Mesodermal cell (in vitro differentiated cells): ENCODE measurements around the gene FARSB. TPM values are rescaled to one million over a fixed set of nuclear protein-coding genes. Genes with fewer than 3 reads are reported as not detected.
"Not testable (repeated sequence)": the region's sequence is repeated elsewhere in the genome, so short reads cannot be mapped to it uniquely, and the experiment has no call there.

Source experiments
- H3K27ac ChIP-seq: 2 replicates; pipeline ENCODE4 v1.7.0; 2013; ENCODE audit warnings: mild to moderate bottlenecking, low read depth, low read length, moderate library complexity; ENCODE audit not compliant: severe bottlenecking
- H3K36me3 ChIP-seq: 2 replicates; pipeline ENCODE4 v1.7.1; 2013; ENCODE audit warnings: mild to moderate bottlenecking, low read length, moderate library complexity; ENCODE audit not compliant: control insufficient read depth, insufficient read depth
- H3K4me1 ChIP-seq: one replicate; pipeline ENCODE4 v1.7.1; 2013; ENCODE audit warnings: mild to moderate bottlenecking, low read length; ENCODE audit not compliant: insufficient read depth, control insufficient read depth, poor library complexity, severe bottlenecking
- H3K4me3 ChIP-seq: 2 replicates; pipeline ENCODE4 v1.7.0; 2013; ENCODE audit warnings: low read length, control low read depth, mild to moderate bottlenecking; ENCODE audit not compliant: insufficient read depth, poor library complexity, severe bottlenecking; ENCODE audit errors: extremely low read depth
- H3K9me3 ChIP-seq: 2 replicates; pipeline ENCODE4 v1.7.1; 2013; ENCODE audit warnings: mild to moderate bottlenecking, low read length, moderate library complexity; ENCODE audit not compliant: control insufficient read depth
- WGBS, 2 experiments: methylation state at CpG; one replicate each; pipeline ENCODE4 v1.1.5; 2013; ENCODE audit warnings: missing lambda C conversion rate in 2 of 2; ENCODE audit not compliant: insufficient coverage in 2 of 2; 5-methylcytosine and 5-hydroxymethylcytosine counted together
- polyA plus RNA-seq, 2 experiments: library from polyadenylated mRNA; stranded (reverse); fragments of 50-300 nt; gene quantifications; one replicate each; pipeline ENCODE4 v1.2.3, GENCODE V29; 2013

FARSB gene
- 26.3 TPM for polyA plus RNA-seq (2013, experiment 1 of 2)
- polyA plus RNA-seq (2013, experiment 2 of 2) = 28.2 TPM

DNA sequence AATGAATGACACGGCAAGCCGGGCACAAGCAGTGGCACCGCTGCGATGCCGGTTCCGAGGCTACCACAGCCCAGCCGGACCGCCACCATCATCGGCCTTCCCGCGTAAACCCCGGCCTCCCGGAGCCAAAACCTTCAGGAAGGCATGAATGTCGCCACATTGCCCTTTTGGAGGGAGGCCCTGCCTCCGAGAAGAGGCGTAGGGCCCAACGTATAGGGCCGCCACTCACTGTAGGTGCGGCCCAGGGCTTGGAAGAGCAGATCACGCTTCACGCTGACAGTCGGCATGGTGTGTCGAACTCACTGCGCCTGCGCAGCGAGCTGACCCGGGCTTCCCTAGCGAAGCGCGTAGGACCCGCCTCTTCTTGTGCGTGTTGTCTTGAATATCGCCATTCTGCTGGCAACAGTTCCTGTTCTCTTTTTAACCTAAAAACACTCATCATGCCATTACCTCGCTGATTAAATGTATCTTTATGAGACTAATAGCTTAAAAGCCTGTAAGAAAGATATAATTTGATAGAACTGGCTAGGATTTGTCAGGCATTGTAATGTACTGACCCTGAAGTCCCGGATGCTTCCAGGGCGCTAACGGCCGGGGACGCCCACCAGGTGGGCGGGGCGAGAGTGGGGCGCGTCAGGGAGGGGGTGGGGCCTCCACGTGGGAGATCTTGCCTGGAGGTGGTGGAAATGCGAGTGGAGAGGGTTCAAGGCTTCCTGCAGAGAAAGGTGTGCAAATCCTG, at the start of gene FARSB:
Gene FARSB (minus strand): TSS at position 306 of the 739 bp plus-strand sequence. CDS start 19 bp downstream, at position 287.
- H3K27ac ChIP-seq = peak within 1 kb of the TSS; percentile 99
- no peaks in the 10 kb centered on the region for H3K36me3 ChIP-seq
- peaks cover 4% of the 10 kb centered on the region for H3K4me1 ChIP-seq
- WGBS, 2 experiments = 0 to 1% methylated on average over 36 to 39 of the region's 45 CpGs
- H3K9me3 ChIP-seq = no peaks in the 10 kb centered on the region
- H3K4me3 ChIP-seq = peak within 1 kb of the TSS; percentile 99

DNA sequence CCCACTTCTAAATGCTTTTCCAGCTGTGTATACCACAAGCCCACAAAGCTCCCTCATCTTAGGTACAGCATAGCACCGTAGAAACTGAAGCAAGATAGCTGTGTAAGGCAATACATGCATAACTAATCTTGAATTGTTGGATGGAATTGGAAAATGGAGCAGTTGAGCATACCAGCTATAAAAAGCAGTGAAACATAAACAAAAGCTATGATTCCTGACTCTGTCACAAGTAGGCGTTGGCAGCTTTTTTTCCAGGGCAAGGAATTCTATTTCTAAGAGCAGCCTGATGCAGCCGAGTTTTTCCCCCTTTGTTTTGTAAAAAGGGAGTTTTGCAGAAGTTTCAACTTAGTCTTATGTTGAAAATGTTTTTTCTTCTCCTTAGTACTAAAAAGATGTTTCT, 48.0 kb upstream of the FARSB start:
- 90 to 94% methylated on average over 2 of the region's 3 CpGs for WGBS, 2 experiments
- no peaks in the 10 kb centered on the region for H3K36me3 ChIP-seq
- no peaks in the 10 kb centered on the region for H3K9me3 ChIP-seq
- no peak overlapping the region for H3K4me3 ChIP-seq
- H3K27ac ChIP-seq = no peak overlapping the region
- H3K4me1 ChIP-seq = peaks cover under 1% of the 10 kb centered on the region

DNA sequence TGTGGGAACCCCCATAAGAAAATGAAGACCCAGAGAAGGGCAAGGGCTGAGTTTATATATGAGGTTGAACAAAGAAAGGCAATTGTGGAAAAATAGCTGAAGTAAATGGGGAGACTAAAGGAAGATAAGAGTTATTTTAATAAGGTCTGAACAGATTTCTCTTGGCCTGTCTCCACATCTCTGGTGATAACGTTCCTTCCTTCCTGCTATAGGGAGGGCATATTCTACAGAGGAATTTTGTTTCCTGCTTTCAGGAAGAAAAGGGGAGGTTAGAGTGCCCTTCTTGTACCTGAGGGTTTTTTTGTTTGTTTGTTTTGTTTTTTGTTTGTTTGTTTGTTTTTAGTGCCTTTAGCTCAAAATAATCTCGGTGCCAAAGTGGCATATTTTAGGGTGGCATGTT, 47.2 kb upstream of the FARSB start:
- Histone ChIP-seq H3K27ac (no peak overlapping the region), H3K36me3 (no peaks in the 10 kb centered on the region), H3K4me1 (peaks cover 8% of the 10 kb centered on the region), H3K9me3 (no peaks in the 10 kb centered on the region), H3K4me3 (no peak overlapping the region)
- WGBS, 2 experiments = 80 to 100% methylated on average over 1 of the region's 2 CpGs

DNA sequence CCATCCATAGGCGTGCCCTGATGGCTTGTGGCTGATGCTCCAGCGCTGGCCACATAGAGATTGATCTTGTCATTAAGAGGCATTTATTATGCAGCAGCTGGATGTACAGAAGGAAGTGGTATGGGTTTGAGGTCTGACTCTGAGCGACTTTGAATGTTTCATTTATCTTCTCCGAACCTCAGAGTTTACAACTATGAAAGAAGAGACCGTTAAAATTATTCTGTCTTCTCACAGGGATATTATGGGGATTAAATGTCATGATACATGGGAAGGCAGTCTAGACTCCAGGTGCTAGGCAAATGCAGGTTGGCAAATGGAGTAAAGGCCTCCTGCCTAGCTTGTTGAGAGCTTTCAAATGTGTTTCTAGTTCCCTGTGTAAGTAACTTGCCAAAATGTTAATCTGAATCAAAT, 45.8 kb upstream of the FARSB start:
- no peaks in the 10 kb centered on the region for H3K36me3 ChIP-seq
- no peaks in the 10 kb centered on the region for H3K9me3 ChIP-seq
- WGBS, 2 experiments = 70 to 78% methylated on average over 3 to 5 of the region's 5 CpGs
- H3K4me1 ChIP-seq = peaks cover 8% of the 10 kb centered on the region
- H3K4me3 ChIP-seq = no peak overlapping the region
- no peak overlapping the region for H3K27ac ChIP-seq

DNA sequence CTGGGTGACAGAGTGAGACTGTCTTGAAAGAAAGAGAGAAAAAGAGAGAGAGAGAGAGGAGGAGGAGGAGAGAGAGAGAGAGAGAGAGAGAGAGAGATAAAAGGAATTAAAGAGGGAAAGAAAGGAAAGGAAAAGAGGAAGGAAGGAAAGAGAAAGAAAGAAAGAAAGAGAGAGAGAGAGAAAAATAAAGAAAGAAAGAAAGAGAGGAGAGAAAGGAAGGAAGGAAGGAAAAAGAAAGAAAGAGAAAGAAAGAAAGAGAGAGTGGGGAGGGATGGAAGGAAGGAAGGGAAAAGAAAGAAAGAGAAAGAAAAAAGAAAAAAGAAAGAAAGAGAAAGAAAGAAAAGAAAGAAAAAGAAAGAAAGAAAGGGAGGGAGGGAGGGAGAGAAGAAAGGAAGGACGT, 45.3 kb upstream of the FARSB start:
- Histone ChIP-seq H3K4me3 (no peak overlapping the region), H3K27ac (no peak overlapping the region), H3K36me3 (no peaks in the 10 kb centered on the region), H3K9me3 (no peaks in the 10 kb centered on the region), H3K4me1 (peaks cover 8% of the 10 kb centered on the region)
- 83 to 91% methylated on average over 1 of the region's 1 CpG for WGBS, 2 experiments

DNA sequence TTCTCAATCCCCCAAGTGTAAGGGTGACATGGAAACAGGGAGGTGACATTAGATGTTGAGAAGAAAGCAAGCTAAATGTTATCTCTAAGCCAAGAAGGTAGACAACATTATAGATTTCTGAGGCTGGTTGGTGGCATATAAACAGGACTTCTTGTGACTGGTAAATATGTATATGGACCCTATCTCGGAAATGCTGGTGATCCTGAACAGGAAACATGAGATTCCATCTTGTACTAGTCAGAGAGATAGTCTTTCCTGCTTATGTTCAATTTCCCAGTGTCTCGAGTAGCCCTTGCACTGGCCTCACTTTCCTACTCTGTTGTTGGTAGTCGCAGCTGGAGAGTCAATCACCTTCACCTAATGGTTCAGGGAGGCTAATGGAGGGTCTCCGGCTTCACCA, 42.4 kb upstream of the FARSB start:
- no peak overlapping the region for H3K27ac ChIP-seq
- H3K36me3 ChIP-seq = no peaks in the 10 kb centered on the region
- no peaks in the 10 kb centered on the region for H3K9me3 ChIP-seq
- peaks cover 8% of the 10 kb centered on the region for H3K4me1 ChIP-seq
- H3K4me3 ChIP-seq = no peak overlapping the region
- 85 to 86% methylated on average over 1 to 2 of the region's 4 CpGs for WGBS, 2 experiments

DNA sequence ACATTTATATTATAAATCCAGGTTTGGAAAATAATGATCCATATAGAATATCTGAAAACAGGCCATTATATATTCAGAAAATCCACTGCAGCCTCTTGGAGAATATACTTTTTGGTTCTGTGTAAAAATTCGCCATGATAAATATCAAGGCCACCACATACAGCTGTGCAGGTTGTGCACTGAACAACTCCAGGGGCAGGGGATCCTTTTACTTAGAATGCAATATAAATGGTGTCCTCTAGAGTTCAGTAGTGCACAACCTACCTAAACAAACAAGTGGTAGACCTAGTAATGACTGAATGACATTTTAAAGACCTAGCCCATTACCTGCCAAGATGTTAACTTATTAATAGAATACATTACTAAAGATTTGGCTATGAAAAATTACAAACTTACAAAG, 37.9 kb upstream of the FARSB start:
- peaks cover 7% of the 10 kb centered on the region for H3K4me1 ChIP-seq
- H3K9me3 ChIP-seq = no peaks in the 10 kb centered on the region
- WGBS, 2 experiments = no CpG with 5 or more reads among the region's 1 CpG
- no peak overlapping the region for H3K4me3 ChIP-seq
- H3K36me3 ChIP-seq = no peaks in the 10 kb centered on the region
- H3K27ac ChIP-seq = no peak overlapping the region

DNA sequence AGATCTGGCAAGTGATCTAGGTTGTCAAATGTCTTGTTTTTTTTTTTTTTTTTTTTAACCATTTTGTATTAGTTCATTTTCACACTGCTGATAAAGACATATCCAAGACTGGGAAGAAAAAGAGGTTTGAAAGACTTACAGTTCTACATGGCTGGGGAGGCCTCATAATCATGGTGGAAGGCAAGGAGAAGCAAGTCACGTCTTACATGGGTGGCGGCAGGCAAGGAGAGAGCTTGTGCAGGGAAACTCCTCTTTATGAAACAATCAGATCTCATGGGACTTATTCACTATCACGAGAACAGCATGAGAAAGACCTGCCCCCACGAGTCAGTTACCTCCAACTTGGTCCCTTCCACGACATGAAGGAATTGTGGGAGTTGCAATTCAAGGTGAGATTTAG, 37.5 kb upstream of the FARSB start:
- WGBS, 2 experiments = 87 to 95% methylated on average over 2 to 4 of the region's 5 CpGs
- H3K36me3 ChIP-seq = not testable (repeated sequence)

DNA sequence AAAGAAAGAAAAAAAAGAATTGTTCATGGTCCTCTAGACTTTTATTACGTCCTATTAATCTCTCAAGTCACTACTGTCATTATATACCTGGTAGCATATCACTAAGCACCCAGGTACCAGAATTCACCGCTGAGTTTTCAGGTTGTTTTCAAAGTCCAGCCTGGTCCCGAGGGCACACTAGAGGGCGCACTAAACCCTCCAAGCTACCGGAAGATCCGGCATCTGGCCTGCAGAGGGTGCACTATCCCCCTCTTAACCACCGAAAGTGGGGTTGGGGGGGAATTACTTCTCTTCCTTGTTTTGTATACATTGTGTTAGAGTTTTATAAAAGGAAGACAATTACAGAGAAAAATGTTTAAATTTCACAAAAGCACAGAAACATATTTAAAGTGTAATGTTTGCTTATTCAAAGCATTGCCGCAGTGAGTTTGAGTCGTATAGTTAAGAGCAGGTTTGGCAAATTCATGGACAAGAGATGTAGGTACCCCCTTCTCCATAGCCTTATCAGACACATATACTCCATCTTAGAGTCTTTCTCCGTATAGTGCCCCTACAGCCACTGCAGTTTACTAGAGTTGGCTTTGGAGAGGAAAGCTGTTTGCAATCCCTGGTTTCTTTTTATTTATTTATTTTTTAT, 34.8 kb upstream of the FARSB start:
- no peak overlapping the region for H3K27ac ChIP-seq
- no peak overlapping the region for H3K4me3 ChIP-seq
- no peaks in the 10 kb centered on the region for H3K9me3 ChIP-seq
- WGBS, 2 experiments = 9% methylated on average over 4 of the region's 10 CpGs; no CpG with 5 or more reads in 1 of the 2 experiments
- H3K4me1 ChIP-seq = peaks cover 4% of the 10 kb centered on the region
- H3K36me3 ChIP-seq = no peaks in the 10 kb centered on the region

More for the DNA sequence above, 37.5 kb upstream of the FARSB start:
- H3K4me1 ChIP-seq, H3K4me3 ChIP-seq, H3K27ac ChIP-seq, H3K9me3 ChIP-seq: not testable (repeated sequence)

DNA sequence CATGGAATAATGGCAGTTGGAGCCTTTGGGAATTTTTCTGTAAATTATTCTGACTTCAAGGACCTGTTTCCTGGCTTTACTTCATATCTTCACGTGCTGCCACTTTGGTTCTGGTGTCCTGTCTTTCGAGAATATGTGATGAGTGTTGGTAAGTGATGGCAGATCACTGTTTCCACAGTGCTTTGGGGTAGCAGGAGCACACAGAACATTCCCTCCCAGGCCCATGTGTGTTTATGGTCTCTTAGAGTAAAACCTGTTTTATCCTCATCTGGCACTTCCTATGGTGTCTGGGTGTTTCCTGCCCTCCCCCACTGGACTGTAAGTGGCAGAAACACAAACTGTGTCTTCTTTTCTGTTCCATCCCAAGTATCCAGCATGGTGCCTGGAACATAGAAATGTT, 33.4 kb upstream of the FARSB start:
- Histone ChIP-seq H3K4me1 (peaks cover 4% of the 10 kb centered on the region), H3K36me3 (no peaks in the 10 kb centered on the region), H3K27ac (no peak overlapping the region), H3K9me3 (no peaks in the 10 kb centered on the region), H3K4me3 (no peak overlapping the region)
- WGBS, 2 experiments = 100% methylated on average over 1 of the region's 2 CpGs; no CpG with 5 or more reads in 1 of the 2 experiments

DNA sequence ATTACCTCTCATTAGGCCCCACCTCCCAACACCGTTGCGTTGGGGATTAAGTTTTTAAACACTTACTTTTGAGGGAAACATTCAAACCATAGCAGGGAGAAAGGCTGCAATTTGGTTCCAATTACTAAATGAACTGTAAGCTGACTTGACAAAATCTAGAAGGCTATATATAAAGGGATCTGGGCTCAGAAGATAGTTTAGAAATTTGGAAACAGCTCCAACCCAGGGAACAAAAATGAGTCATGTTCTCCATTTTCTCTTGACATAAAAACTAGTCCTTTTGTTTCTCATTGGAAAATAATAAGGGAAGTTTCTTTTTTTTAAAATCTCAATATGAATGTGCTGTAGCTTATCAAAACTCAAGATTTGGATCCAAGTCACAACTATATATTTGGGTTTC, 33.0 kb upstream of the FARSB start:
- Histone ChIP-seq H3K27ac (no peak overlapping the region), H3K4me3 (no peak overlapping the region), H3K4me1 (peaks cover 4% of the 10 kb centered on the region), H3K36me3 (no peaks in the 10 kb centered on the region), H3K9me3 (no peaks in the 10 kb centered on the region)
- no CpG with 5 or more reads among the region's 2 CpGs for WGBS, 2 experiments
